Measurements from ENCODE around the gene TXNDC9.
"Not testable (repeated sequence)": the region's sequence is repeated elsewhere in the genome, so short reads cannot be mapped to it uniquely, and the experiment has no call there.

The TXNDC9 gene

DNA sequence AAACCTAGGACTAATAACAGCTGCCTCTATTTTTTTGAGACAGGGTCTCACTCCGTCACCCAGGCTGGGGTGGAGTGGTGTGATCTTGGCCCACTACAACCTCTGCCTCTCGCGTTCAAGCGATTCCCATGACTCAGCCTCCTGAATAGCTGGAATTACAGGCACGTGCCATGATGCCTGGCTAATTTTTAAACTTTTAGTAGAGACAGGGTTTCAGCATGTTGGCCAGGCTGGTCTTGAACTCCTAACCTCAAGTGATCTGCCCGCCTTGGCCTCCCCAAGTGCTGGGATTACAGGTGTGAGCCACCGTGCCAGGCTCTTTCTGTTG is 18.3 kb downstream of the TXNDC9 start:
- DNase-seq: not testable (repeated sequence)

DNA sequence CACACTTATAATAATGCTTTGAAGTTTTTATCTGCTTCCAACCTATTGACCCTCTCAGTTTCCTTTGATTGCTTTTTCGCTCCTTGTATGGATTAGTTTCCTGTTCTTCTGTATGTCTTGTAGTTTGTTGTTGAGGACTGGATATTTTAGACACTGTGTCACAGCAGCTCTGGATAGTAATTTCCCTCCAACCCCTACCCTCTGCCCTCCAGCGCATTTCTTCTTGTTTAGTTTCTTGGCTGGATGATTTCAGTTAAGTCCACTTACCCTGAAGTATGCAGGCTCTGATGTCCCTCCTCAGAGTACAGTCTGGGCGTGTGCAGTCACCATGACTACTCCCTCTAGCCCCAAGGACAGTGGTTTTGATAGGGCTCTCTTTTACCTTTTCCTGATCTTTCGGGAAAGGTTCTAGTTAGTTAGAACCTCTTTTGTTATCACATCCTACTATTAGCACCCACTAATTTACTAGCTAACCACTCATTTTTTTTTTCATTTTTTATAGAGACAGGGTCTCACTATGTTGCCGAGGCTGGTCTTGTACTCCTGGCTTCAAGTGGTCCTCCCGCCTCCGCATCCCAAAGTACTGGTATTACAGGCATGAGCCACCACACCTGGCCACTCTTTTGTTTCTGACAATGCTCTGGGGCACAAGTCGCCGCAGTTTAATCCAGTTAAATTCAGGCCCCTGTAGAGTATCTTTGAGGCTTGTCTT is 18.8 kb downstream of the TXNDC9 start:
- no peak for DNase-seq

DNA sequence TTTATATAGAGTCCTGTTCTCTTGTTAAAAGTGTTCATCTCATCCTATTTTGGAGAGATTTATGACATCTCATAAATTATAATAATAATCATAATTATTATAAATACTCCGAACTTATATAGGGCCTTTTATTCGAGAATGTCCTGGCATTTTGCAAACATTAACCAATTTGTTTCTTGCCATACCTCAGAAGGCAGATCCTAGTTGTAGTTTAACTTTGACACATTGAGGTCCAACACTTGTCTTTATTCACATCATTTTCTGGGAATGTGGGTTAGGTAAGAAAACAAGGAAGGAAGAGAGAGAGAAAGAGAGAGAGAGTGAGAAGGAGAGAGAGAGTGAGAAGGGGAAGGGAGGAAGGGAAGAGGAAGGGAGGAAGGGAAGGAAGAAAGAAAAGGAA is 35.0 kb downstream of the TXNDC9 start, which contains the start of gene LYG1:
LYG1 (minus strand) TSS at position 101 of the 400 bp plus-strand sequence. CDS start 5,527 bp downstream, outside the sequence.
- not testable (repeated sequence) for DNase-seq

- no peak for DNase-seq
Measured at GRCh38 chr2:99299580-99299979, 36.6 kb downstream of the TXNDC9 start.

DNA sequence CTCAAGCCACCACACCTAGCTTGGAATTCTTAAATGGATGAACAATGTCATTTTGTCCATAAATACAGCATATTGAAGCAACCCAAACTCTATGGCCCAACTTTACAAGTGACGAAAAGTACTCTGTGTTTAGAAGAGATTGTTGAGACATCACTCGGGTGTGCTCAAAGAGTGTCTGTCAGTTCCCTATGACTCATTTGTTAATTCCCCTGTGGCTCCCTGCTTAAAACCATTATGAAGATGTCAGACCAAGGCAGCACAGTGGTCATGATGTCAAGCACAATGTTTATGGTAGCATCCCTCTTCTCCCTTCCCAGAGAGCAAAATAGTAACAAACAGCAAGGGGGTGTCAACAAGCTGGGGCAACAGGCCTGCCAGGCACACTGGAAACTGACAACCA is 38.1 kb downstream of the TXNDC9 start:
- DNase-seq: no peak

- DNase-seq: no peak
Measured at GRCh38 chr2:99285526-99285925, 50.6 kb downstream of the TXNDC9 start.

GRCh38 chr2:99279969-99280695 is 56.0 kb downstream of the TXNDC9 start:
- no peak for DNase-seq

- no peak for DNase-seq
Measured at GRCh38 chr2:99278793-99279291, 57.3 kb downstream of the TXNDC9 start.

DNA sequence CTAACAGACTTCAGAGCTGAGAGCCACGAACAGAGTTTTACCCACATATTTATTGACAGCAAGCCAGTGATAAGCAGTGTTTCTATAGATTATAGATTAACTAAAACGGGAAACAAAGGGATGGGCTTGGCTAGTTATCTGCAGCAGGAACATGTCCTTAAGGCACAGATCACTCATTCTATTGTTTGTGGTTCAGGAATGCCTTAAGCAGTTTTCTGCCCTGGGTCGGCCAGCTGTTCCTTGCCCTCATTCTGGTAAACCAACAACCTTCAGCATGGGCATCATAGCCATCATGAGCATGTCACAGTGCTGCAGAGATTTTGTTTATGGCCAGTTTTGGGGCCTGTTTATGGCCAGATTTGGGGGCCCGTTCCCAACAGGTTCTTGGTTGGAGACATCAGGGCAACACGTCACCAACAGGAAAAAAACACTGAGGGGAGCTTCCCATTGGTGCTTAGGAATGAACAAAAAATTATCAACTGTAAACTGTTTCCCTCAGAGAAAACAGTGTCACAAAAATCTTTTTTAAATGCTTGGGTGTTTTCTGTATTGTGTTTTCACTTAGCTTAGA is 57.9 kb downstream of the TXNDC9 start:
- DNase-seq: not testable (repeated sequence)

GRCh38 chr2:99275882-99276281 is 60.3 kb downstream of the TXNDC9 start:
- DNase-seq: no peak

Data from stimulated activated CD4-positive, alpha-beta T cell treated with anti-CD3 and anti-CD28 coated beads, Interleukin-2, amount 100 ng/mL, for 24 hours (primary cell).